ENCODE data around the gene SERINC1. TPM values are rescaled to one million over a fixed set of nuclear protein-coding genes. Genes with fewer than 3 reads are reported as not detected.

SERINC1 gene
- total RNA-seq, 1 donor from 2014 or later: 155 TPM

DNA sequence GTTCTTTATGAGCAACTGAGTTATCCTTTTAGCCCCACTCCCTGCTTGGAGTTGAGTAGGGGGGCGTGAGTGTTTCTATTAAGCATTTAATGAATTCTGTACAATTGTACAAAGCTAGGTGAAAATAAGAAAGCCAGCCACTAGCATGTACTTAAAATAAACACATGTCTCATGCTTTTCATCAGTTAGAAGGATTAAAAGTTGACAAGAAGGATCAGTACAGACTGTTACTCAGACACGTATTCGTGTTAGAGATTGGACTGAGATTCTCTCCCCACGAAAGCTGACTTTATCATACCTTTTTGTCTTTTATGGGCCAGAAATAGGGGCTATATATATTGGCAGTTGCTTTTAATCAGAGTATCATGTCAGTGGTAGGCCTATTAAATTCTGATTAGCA is 70.5 kb downstream of the SERINC1 start:
- DNase-seq (ENCODE audit: missing footprints) (no peak), ATAC-seq (no peak)
- intact Hi-C loops (cut with DNase I): no loop called here

DNA sequence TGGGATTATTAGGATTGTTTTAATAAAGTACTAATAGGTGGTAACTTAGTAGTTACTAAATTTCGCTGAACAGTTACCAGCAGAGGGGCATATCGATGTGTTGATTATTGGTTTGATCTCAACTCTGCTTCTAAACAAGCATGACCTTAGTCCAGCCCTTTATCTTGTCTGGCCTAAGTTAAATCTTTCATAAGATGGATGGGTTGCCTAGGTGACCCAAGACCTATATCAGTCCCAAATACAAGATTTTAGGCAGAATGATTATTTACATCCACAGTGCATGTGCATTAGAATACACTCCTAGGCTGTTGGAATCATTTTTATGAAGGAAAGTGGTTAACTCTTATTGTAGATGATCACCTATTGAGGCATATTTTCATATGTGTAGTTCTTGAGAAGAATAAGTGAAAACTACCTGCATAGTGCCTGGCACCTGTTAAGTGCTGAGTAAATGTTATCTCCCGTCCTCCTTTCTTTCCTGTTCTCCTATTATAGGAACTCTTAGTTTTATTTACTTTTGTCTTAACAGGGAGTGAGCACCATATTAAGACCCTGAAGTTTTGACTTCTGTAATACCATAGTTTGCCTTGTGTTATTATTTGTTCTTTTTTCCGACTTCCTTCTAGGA is 71.0 kb downstream of the SERINC1 start:
- no peak for ATAC-seq
- intact Hi-C loops (cut with DNase I): no loop called here
- DNase-seq (ENCODE audit: missing footprints): no peak

DNA sequence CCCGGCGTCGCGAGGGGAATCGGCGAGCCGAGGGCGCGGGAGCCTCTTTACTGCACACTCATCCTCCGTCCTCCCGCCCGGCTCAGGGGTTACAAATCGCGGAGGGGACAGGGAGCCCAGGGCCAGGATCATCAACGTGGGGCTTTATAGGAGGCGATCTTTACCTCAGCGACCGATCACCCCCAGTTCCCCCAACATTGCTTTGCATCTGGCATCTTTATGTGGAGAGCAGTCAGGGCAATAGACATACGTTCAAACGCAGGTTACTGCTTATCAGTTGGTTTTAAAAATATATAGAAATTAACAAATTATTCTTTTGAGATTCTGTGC is 71.5 kb downstream of the SERINC1 start:
- DNase-seq (ENCODE audit: missing footprints) (no peak), ATAC-seq (no peak)
- intact Hi-C loops (cut with DNase I): no loop called here

DNA sequence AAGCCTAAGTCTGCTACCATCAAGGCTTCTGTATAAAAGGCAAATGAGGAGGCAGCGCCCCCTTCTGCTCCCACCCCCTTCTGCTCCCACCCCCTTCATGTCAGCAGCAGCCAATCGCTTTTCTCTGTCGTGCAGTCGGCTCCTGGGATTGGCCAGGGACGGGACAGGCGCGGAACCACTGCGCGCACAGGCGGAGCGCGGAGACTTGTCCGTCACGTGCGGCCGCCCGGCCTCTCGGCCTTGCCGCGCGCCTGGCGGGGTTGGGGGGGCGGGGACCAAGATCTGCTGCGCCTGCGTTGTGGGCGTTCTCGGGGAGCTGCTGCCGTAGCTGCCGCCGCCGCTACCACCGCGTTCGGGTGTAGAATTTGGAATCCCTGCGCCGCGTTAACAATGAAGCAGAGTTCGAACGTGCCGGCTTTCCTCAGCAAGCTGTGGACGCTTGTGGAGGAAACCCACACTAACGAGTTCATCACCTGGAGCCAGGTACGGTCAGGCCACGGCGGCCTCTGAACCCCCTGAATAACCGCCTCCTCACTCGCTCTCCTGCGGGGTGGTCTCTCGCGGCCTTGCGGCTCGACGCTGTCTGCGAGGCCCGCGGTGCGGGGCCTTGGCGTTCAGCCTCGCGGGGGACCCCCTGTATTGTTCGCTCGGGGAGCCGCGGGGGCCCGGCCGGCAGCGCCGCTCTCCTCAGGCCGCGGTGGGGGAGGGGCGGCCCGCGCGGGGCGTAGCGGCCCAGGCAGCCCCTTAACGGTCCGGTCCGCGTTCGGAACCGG is 72.1 kb downstream of the SERINC1 start, which contains the start of gene HSF2:
TSS of gene HSF2 (plus strand) at position 305 of the 773 bp plus-strand sequence. CDS start at position 391, 86 bp downstream.
- intact Hi-C loops (cut with DNase I): loop anchor here (1.0 to 10.0 kb wide), 2 partner anchors 72 to 1065 kb away; partner anchors contain the start of genes SERINC1 and TBC1D32
- DNase-seq (ENCODE audit: missing footprints) (peak; percentile 97), ATAC-seq (peak; percentile 99)

DNA sequence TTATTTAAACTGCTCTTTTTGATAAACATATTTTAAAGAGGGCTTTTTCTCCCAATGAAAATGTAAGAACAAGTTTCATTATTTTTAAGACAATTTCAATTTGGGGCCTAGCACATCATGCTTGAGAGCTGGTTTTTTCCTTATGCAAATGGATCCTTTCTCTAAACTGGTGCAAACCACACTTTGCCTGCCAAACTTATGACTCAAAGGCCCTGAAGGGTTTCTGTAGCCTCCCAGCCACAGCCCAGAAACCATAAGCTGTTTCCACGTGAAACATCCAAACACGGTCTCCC is 72.6 kb downstream of the SERINC1 start:
- ATAC-seq: no peak
- DNase-seq (ENCODE audit: missing footprints): no peak
- intact Hi-C loops (cut with DNase I): loop anchor here (1.0 to 10.0 kb wide), 2 partner anchors 72 to 1064 kb away; partner anchors contain the start of genes SERINC1 and TBC1D32

DNA sequence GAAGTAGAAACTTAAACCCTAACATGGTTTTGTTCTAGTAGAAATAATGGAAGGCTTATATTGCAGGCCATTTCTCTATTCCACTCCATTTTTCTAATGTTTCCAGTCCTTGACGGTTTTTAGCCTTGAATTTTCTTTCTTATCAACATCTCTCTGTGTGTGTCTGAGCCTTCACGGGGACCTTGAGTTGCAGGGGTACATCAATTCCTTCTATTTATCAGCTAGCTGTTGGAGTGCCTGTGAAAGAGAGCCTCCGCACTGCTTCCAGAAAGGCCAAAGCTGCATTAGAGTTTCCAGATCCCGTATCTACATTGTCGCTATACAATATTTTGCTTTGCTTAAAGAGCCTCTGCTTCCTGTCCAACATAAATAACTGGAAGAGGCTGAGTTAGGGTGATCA is 77.6 kb downstream of the SERINC1 start:
- ATAC-seq (no peak), DNase-seq (ENCODE audit: missing footprints) (no peak)
- intact Hi-C loops (cut with DNase I): loop anchor here (10.0 kb wide), 1 partner anchor 1059 kb away; the partner anchor contains the start of gene TBC1D32

DNA sequence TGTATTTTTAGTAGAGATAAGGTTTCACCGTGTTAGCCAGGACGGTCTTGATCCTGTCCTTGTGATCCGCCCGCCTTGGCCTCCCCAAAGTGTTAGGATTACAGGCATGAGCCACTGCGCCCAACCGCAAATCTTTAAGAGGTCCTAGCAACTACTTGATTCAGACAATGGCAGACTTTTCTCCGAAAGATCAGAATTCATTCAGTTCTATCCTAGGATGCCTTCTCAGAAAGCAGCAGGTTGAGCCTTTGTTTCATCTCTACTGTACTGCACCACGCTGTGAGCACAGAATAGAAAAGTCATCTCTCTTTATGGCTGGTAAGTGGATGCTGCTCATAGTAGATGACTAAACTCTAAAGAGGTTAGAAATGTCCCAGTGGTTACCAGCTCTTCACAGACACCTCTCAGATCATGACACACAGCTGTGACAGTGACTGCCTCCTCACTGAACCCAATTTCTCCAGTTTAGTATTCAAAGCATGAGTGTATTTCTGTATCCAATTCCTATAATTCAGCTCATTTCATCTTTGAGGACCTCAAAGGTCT is 78.2 kb downstream of the SERINC1 start:
- ATAC-seq (no peak), DNase-seq (ENCODE audit: missing footprints) (no peak)
- intact Hi-C loops (cut with DNase I): loop anchor here (10.0 kb wide), 1 partner anchor 1059 kb away; the partner anchor contains the start of gene TBC1D32

Other genes with a start within 250 kb of the SERINC1 start
- gene HSF2, start 72.2 kb downstream of the SERINC1 start, total RNA-seq: 23.3 TPM
- not detected for gene PKIB, start 138.6 kb upstream of the SERINC1 start, total RNA-seq

All from Right ventricle myocardium inferior (tissue), 1 donor.